Activated naive CD4-positive, alpha-beta T cell treated with anti-CD3 and anti-CD28 coated beads for 36 hours (primary cell): Measurements from ENCODE around the gene TGM2. TPM values are rescaled to one million over a fixed set of nuclear protein-coding genes. Genes with fewer than 3 reads are reported as not detected.
"Not testable (repeated sequence)": the region's sequence is repeated elsewhere in the genome, so short reads cannot be mapped to it uniquely, and the experiment has no call there.

Experiments used
- CTCF ChIA-PET: fragments of 350-600 bp; sonication (Branson Sonifier 250); formaldehyde crosslinking; loops from one replicate; lab custom pipeline; 2021; ENCODE audit warnings: antibody characterized with exemption; lab: Charles Lee
- DNase-seq: peaks from one replicate; pipeline ENCODE4 v3.0.0-alpha.2; 2020
- H3K27ac Mint-ChIP-seq: one replicate; pipeline ENCODE4 v1.8.0; 2021; ENCODE audit warnings: mild to moderate bottlenecking, mixed read lengths
- H3K27me3 Mint-ChIP-seq: one replicate; pipeline ENCODE4 v1.8.0; 2021; ENCODE audit warnings: low read depth, mixed read lengths
- H3K36me3 Mint-ChIP-seq: one replicate; pipeline ENCODE4 v1.8.0; 2021; ENCODE audit warnings: low read depth, mixed read lengths
- H3K4me1 Mint-ChIP-seq: one replicate; pipeline ENCODE4 v1.8.0; 2021; ENCODE audit warnings: low read depth, mixed read lengths
- H3K4me3 Mint-ChIP-seq: one replicate; pipeline ENCODE4 v1.8.0; 2021; ENCODE audit warnings: mild to moderate bottlenecking, moderate library complexity, mixed read lengths
- H3K9me3 Mint-ChIP-seq: one replicate; pipeline ENCODE4 v1.8.0; 2021; ENCODE audit warnings: mixed read lengths
- intact Hi-C: fragments of 100-400 bp; cut with micrococcal nuclease; formaldehyde crosslinking; loops from one replicate; pipeline ENCODE4 v1.15.1; 2023
- total RNA-seq, 2 experiments: library from RNA; stranded (reverse); gene quantifications; one replicate each; pipeline ENCODE4 v1.2.3, GENCODE V29; 2021

Gene TGM2
- total RNA-seq, 2 experiments from 2014 or later: not detected

GRCh38 chr20:38108986-38109541 is 56.0 kb downstream of the TGM2 start:
- H3K4me3 Mint-ChIP-seq: no peak overlapping the region
- H3K36me3 Mint-ChIP-seq: no peaks in the 10 kb centered on the region
- no peak overlapping the region for H3K27ac Mint-ChIP-seq
- H3K27me3 Mint-ChIP-seq: no peaks in the 10 kb centered on the region
- no peaks in the 10 kb centered on the region for H3K4me1 Mint-ChIP-seq
- H3K9me3 Mint-ChIP-seq: no peaks in the 10 kb centered on the region
- DNase-seq: no peak
- intact Hi-C loops: no loop called here
- CTCF ChIA-PET: no interaction called here

GRCh38 chr20:38108438-38108985 is 56.6 kb downstream of the TGM2 start:
- no peaks in the 10 kb centered on the region for H3K4me1 Mint-ChIP-seq
- intact Hi-C loops: no loop called here
- H3K27ac Mint-ChIP-seq: no peak overlapping the region
- H3K36me3 Mint-ChIP-seq: no peaks in the 10 kb centered on the region
- no peaks in the 10 kb centered on the region for H3K9me3 Mint-ChIP-seq
- no peaks in the 10 kb centered on the region for H3K27me3 Mint-ChIP-seq
- CTCF ChIA-PET: no interaction called here
- DNase-seq: no peak
- H3K4me3 Mint-ChIP-seq: no peak overlapping the region

- DNase-seq, H3K36me3 Mint-ChIP-seq, CTCF ChIA-PET, H3K4me3 Mint-ChIP-seq, H3K4me1 Mint-ChIP-seq, H3K27me3 Mint-ChIP-seq, H3K27ac Mint-ChIP-seq, intact Hi-C loops, H3K9me3 Mint-ChIP-seq: not testable (repeated sequence)
These were observed 57.2 kb downstream of the TGM2 start for GRCh38 chr20:38107916-38108315.

GRCh38 chr20:38107386-38107785 is 57.7 kb downstream of the TGM2 start:
- H3K27me3 Mint-ChIP-seq, H3K27ac Mint-ChIP-seq, H3K9me3 Mint-ChIP-seq, H3K4me1 Mint-ChIP-seq, DNase-seq, H3K36me3 Mint-ChIP-seq, intact Hi-C loops, CTCF ChIA-PET, H3K4me3 Mint-ChIP-seq: not testable (repeated sequence)

- H3K4me3 Mint-ChIP-seq: no peak overlapping the region
- no peaks in the 10 kb centered on the region for H3K27me3 Mint-ChIP-seq
- no peak for DNase-seq
- H3K27ac Mint-ChIP-seq: no peak overlapping the region
- H3K9me3 Mint-ChIP-seq: no peaks in the 10 kb centered on the region
- H3K4me1 Mint-ChIP-seq: no peaks in the 10 kb centered on the region
- intact Hi-C loops: no loop called here
- H3K36me3 Mint-ChIP-seq: no peaks in the 10 kb centered on the region
- CTCF ChIA-PET: no interaction called here
These were observed 58.6 kb downstream of the TGM2 start for GRCh38 chr20:38106461-38106860.

GRCh38 chr20:38104285-38104684 is 60.8 kb downstream of the TGM2 start:
- Mint-ChIP-seq H3K27me3 (no peaks in the 10 kb centered on the region), H3K4me1 (no peaks in the 10 kb centered on the region), H3K27ac (no peak overlapping the region), H3K4me3 (no peak overlapping the region), H3K9me3 (peaks cover 4% of the 10 kb centered on the region), H3K36me3 (no peaks in the 10 kb centered on the region)
- DNase-seq: no peak
- intact Hi-C loops: no loop called here
- CTCF ChIA-PET: no interaction called here

GRCh38 chr20:38102206-38102605 is 62.9 kb downstream of the TGM2 start:
- H3K4me1 Mint-ChIP-seq, H3K36me3 Mint-ChIP-seq, H3K27ac Mint-ChIP-seq, CTCF ChIA-PET, DNase-seq, H3K4me3 Mint-ChIP-seq, H3K27me3 Mint-ChIP-seq, intact Hi-C loops, H3K9me3 Mint-ChIP-seq: not testable (repeated sequence)

GRCh38 chr20:38098952-38099351 is 66.1 kb downstream of the TGM2 start:
- Mint-ChIP-seq H3K4me3 (no peak overlapping the region), H3K36me3 (no peaks in the 10 kb centered on the region), H3K27me3 (no peaks in the 10 kb centered on the region), H3K4me1 (peaks cover 8% of the 10 kb centered on the region), H3K9me3 (peaks cover 4% of the 10 kb centered on the region), H3K27ac (no peak overlapping the region)
- no peak for DNase-seq
- CTCF ChIA-PET: interaction anchor here (0.9 to 1.3 kb wide), 2 partner anchors 25 to 41 kb away, joined by 4 to 5 read pairs; no protein-coding TSS in a partner anchor
- intact Hi-C loops: no loop called here

GRCh38 chr20:38095017-38095686 is 69.9 kb downstream of the TGM2 start:
- intact Hi-C loops: no loop called here
- Mint-ChIP-seq H3K36me3 (peaks cover 7% of the 10 kb centered on the region), H3K4me1 (peaks cover 13% of the 10 kb centered on the region), H3K27ac (no peak overlapping the region), H3K4me3 (no peak overlapping the region), H3K9me3 (no peaks in the 10 kb centered on the region), H3K27me3 (no peaks in the 10 kb centered on the region)
- CTCF ChIA-PET: no interaction called here
- DNase-seq: no peak

- H3K27ac Mint-ChIP-seq: no peak overlapping the region
- H3K4me3 Mint-ChIP-seq: no peak overlapping the region
- DNase-seq: peak; percentile 35
These were observed 70.6 kb downstream of the TGM2 start for GRCh38 chr20:38094373-38094891.

GRCh38 chr20:38093641-38094077 is 71.4 kb downstream of the TGM2 start:
- Mint-ChIP-seq H3K4me1 (peaks cover 13% of the 10 kb centered on the region), H3K9me3 (no peaks in the 10 kb centered on the region), H3K36me3 (peaks cover 20% of the 10 kb centered on the region), H3K27me3 (no peaks in the 10 kb centered on the region), H3K27ac (no peak overlapping the region), H3K4me3 (no peak overlapping the region)
- CTCF ChIA-PET: interaction anchor here (0.6 kb wide), 1 partner anchor 31 kb away, joined by 3 read pairs; no protein-coding TSS in a partner anchor
- intact Hi-C loops: no loop called here
- DNase-seq: no peak

More at GRCh38 chr20:38094373-38094891, 70.6 kb downstream of the TGM2 start:
- Mint-ChIP-seq H3K4me1 (peaks cover 13% of the 10 kb centered on the region), H3K27me3 (no peaks in the 10 kb centered on the region), H3K9me3 (no peaks in the 10 kb centered on the region), H3K36me3 (peaks cover 13% of the 10 kb centered on the region)
- intact Hi-C loops: no loop called here
- CTCF ChIA-PET: no interaction called here

GRCh38 chr20:38092915-38093314 is 72.2 kb downstream of the TGM2 start:
- Mint-ChIP-seq H3K36me3 (peaks cover 24% of the 10 kb centered on the region), H3K4me3 (no peak overlapping the region), H3K27me3 (no peaks in the 10 kb centered on the region), H3K9me3 (no peaks in the 10 kb centered on the region), H3K4me1 (peaks cover 13% of the 10 kb centered on the region), H3K27ac (no peak overlapping the region)
- CTCF ChIA-PET: no interaction called here
- DNase-seq: no peak
- intact Hi-C loops: no loop called here
